HepG2 (cell line): ENCODE results near the gene C5orf58.

Source experiments
- CHD4 ChIP-seq: fragments of 200-600 bp; sonication (generic); IDR thresholded peaks from 2 replicates; pipeline ENCODE4 v1.7.0; 2017; ENCODE audit warnings: mild to moderate bottlenecking, low read length, borderline replicate concordance
- HNRNPL ChIP-seq: fragments of 200-400 bp; formaldehyde crosslinking; IDR thresholded peaks from 2 replicates; pipeline ENCODE4 v1.6.1; 2017; ENCODE audit warnings: mild to moderate bottlenecking, low read depth, low read length
- POLR2AphosphoS5 ChIP-seq: IDR thresholded peaks from 2 replicates; pipeline ENCODE4 v1.6.1; 2012; ENCODE audit warnings: low read depth, low read length
- RNF2 ChIP-seq: fragments of 450-650 bp; conservative IDR thresholded peaks from 2 replicates; pipeline ENCODE4 v1.6.1; 2016; ENCODE audit warnings: low read depth
- ZNF12 ChIP-seq: sonication (generic); formaldehyde crosslinking; IDR thresholded peaks from 2 replicates; pipeline ENCODE4 v1.5.0; 2020; ENCODE audit warnings: missing genetic modification reagents
- ZNF274 ChIP-seq: sonication (generic); formaldehyde crosslinking; IDR thresholded peaks from 2 replicates; pipeline ENCODE4 v1.5.1; 2020; ENCODE audit warnings: mild to moderate bottlenecking, missing genetic modification reagents
- TF ChIP-seq, protein P1 (sequence below): sonication (generic); formaldehyde crosslinking; IDR thresholded peaks from 2 replicates; pipeline ENCODE4 v1.4.0; 2020; ENCODE audit warnings: missing genetic modification reagents, borderline replicate concordance
- TF ChIP-seq, protein P2 (sequence below): IDR thresholded peaks from 2 replicates; pipeline ENCODE4 v1.6.1; 2016; ENCODE audit warnings: missing biosample characterization, missing genetic modification reagents, low read depth

DNA sequence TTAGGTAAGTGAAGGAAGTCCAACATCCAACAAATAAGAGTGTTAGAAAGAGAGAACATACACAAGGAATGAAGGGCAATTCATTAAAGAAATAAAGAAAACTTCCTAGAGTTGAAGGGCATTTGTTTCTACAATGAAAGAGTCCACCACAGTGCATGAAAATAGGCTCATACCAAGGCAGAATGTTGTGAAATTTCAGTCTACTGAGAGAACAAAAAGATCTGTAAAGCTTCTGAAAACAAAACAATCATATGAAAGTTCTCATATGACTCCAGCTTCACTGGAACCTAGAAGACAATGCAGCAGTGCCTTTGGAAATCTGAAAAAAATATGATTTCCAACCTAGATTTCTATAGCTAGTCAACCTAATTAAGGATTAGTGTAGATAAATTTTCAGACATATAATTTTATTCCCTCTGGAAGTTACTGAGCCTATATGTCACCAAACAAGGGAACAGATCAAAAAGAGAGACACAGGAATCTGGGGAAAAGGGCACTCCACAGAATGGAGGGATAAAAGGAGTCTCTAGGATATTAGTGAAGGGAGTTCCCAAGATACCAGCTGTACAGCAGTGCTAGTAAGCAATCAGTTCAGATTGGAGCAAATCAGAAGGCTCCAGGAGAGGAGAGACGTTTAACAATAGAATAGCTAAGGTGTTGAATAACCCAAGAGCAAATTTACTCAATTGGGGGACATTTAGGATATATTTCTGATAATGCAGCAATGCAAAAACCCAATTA is 5.8 kb downstream of the C5orf58 start:
- TF ChIP-seq HNRNPL (no peak), ZNF274 (CRISPR knock-in tag) (no peak), RNF2 (no peak), CHD4 (no peak), POLR2AphosphoS5 (no peak), ZNF12 (CRISPR knock-in tag) (no peak)
- TF ChIP-seq, protein P1, sequence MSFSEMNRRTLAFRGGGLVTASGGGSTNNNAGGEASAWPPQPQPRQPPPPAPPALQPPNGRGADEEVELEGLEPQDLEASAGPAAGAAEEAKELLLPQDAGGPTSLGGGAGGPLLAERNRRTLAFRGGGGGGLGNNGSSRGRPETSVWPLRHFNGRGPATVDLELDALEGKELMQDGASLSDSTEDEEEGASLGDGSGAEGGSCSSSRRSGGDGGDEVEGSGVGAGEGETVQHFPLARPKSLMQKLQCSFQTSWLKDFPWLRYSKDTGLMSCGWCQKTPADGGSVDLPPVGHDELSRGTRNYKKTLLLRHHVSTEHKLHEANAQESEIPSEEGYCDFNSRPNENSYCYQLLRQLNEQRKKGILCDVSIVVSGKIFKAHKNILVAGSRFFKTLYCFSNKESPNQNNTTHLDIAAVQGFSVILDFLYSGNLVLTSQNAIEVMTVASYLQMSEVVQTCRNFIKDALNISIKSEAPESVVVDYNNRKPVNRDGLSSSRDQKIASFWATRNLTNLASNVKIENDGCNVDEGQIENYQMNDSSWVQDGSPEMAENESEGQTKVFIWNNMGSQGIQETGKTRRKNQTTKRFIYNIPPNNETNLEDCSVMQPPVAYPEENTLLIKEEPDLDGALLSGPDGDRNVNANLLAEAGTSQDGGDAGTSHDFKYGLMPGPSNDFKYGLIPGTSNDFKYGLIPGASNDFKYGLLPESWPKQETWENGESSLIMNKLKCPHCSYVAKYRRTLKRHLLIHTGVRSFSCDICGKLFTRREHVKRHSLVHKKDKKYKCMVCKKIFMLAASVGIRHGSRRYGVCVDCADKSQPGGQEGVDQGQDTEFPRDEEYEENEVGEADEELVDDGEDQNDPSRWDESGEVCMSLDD (CRISPR knock-in tag), result no peak
- TF ChIP-seq, protein P2, sequence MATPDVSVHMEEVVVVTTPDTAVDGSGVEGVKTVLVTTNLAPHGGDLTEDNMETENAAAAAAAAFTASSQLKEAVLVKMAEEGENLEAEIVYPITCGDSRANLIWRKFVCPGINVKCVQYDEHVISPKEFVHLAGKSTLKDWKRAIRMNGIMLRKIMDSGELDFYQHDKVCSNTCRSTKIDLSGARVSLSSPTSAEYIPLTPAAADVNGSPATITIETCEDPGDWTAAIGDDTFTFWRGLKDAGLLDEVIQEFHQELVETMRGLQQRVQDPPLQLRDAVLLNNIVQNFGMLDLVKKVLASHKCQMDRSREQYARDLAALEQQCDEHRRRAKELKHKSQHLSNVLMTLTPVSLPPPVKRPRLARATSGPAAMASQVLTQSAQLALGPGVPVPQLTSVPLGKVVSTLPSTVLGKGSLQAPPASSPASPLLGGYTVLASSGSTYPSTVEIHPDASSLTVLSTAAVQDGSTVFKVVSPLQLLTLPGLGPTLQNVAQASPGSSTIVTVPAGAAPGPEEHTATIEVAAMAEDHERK (CRISPR knock-in tag), result no peak
